HG03442 (cell line): ENCODE measurements around the gene BCAS4.
"Not testable (repeated sequence)": the region's sequence is repeated elsewhere in the genome, so short reads cannot be mapped to it uniquely, and the experiment has no call there.

Experiments used
- ATAC-seq: cut with Tn5 transposase; IDR thresholded peaks from one replicate; pipeline ENCODE4 v1.9.1; 2021; ENCODE audit warnings: mild to moderate bottlenecking, moderate library complexity; ENCODE audit not compliant: unreplicated experiment

Gene BCAS4, protein sequence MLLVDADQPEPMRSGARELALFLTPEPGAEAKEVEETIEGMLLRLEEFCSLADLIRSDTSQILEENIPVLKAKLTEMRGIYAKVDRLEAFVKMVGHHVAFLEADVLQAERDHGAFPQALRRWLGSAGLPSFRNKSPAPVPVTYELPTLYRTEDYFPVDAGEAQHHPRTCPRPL

DNA sequence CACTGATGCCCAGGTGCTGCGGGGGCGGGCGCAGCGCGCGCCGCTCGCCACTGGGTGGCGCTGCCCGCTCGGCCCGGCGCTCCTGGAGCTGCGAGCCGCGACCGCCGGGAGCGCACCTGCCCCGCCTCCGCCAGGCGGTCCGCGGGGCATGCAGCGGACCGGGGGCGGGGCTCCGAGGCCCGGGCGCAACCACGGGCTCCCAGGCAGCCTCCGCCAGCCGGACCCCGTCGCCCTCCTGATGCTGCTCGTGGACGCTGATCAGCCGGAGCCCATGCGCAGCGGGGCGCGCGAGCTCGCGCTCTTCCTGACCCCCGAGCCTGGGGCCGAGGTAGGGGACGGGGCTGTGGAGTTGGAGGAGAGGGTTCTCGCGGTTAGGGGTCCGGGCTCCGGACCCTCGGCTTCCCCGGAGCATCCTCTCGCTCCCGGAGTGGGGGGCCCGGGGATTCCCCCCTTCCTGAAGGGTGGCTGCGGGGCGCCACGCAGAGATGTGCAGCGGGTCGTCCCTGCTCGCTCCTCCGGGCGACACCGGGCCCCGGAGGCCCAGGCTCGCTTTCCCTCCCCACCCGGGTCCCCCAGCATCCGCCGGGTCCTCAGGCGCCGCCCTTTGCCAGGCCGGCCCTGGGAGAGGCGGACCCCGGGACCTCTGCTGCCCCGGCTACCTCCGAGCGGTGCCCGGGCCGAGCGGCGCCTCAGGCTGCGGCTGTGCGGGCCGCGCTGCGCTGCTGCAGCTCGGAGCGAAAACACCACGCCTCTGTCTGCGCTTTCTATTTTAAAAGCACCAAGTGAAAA, at the start of gene BCAS4:
Gene BCAS4 (plus strand): TSS at position 216 of the 789 bp plus-strand sequence. CDS start 23 bp downstream, at position 239.
- ATAC-seq: peak; percentile 47

GRCh38 chr20:50745634-50746137, 49.2 kb upstream of the BCAS4 start:
- no peak for ATAC-seq

- no peak for ATAC-seq
Observed at GRCh38 chr20:50746138-50746940, 48.5 kb upstream of the BCAS4 start.

DNA sequence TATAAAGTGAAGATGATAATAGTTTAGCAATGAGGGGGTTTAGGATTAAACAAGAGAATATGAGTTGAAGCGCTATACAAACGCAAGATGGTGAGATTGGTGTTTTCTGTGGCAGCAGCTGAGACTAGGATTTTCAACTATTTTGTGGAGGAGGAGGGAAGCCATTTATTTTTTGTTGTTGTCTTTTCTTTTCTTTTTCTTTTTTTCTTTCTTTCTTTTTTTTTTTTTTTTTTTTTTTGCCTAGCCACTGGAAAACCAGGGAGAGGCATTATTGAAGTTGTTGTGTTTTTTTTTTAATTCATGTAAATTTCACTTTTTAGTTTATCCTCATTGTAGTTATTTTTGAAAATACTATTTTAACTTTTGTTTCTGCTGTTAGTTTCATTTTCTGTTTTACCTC, 47.6 kb upstream of the BCAS4 start:
- ATAC-seq: no peak

DNA sequence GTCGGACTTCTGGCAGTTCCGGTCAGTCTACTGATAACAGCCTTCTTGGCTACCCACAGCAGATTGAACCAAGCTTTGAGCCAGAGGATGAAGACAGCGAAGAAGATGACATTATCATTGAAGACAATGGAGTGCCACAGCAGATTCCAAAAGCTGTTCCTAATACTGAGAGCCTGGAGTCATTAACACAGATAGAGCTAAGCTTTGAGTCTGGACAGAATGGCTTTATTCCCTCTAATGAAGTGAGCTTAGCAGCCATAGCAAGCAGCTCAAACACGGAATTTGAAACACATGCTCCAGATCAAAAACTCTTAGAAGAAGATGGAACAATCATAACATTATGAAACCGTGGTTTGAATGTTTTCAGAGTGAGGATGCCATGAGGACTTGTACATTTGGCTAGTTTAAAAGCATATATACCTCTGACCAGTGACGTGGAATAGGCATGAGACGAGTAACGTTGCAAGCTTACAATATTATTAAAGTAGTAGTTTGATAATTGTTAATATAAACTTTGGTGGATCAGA, 44.7 kb upstream of the BCAS4 start:
- ATAC-seq: no peak

GRCh38 chr20:50753152-50753551, 41.7 kb upstream of the BCAS4 start:
- ATAC-seq: no peak

DNA sequence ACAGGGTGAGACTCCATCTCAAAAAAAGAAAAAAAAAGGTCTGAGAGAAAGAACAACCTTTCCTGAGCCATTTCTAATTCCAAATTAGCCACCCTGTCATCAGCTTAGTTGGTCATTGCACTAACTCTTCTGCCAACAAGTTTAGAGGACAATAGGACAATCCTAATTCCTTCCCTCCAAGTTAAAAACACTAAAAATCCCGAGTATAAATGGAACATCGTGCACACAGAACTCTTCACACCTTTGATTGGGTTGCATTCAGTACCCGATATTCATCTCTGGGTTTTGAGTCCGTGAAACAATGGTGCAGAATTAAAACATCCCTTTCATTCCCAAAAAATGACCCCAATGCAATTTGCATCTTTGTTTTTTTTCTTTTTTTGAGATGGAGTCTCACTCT, 40.4 kb upstream of the BCAS4 start:
- ATAC-seq: no peak

DNA sequence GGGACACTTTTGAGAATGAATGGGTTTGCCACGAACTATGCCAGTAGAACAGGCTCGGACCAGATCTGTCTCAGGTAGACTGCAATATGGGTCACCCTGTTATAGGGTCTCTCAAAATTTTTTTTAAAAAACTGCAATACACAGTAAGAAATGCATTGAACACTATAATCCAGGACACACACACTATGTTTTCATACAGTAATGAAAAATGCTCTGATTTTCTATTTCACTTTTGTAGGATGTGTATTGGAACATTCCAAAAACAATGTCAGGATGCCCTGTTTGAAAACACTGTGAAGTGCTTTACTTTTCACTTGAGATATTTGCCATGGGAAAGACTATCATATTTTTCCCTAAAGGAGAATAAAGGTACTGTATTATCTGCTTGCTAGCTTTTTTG, 38.4 kb upstream of the BCAS4 start:
- no peak for ATAC-seq

- ATAC-seq: no peak
Observed at GRCh38 chr20:50758469-50758868, 36.4 kb upstream of the BCAS4 start.

DNA sequence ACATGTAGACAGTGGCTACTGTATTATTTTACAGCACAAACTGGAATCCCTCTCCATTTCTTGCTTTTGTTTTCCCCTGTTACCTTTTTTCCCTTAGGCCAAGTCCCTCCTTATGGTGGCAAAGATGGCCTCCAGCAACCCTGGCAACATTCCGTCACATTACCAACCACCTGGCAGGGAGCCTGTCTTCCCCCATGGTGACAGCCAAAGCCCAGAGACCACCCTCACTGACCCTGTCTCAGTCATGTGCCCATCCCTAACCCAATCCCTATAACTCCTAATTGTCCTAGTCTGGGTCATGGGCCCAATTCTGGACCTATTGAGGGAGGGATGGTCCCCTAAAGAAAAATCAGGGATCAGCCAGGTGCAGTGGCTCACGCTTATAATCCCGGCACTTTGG, 35.9 kb upstream of the BCAS4 start:
- ATAC-seq: no peak

DNA sequence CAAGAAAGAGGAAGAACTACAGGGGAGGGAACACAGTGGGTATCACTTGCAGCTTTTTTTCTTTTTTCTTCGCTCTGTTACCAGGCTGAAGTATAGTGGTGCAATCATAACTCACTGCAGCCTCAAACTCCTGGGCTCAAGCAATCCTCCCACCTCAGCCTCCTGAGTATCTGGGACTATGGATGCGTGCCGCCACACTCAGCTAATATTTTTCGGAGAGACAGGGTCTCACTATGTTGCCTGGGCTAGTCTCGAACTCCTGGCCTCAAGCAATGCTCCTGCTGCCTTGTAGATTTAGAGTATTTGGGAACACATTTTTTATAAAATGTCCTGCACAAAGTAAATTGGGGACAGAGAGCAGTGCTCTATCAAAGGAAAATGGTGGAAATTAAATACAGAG, 35.2 kb upstream of the BCAS4 start:
- ATAC-seq: no peak

- no peak for ATAC-seq
Observed at GRCh38 chr20:50762045-50762422, 32.8 kb upstream of the BCAS4 start.

- no peak for ATAC-seq
Observed at GRCh38 chr20:50762435-50763220, 32.2 kb upstream of the BCAS4 start.

GRCh38 chr20:50763550-50764458, 31.1 kb upstream of the BCAS4 start:
- ATAC-seq: not testable (repeated sequence)

GRCh38 chr20:50765251-50765650, 29.6 kb upstream of the BCAS4 start:
- not testable (repeated sequence) for ATAC-seq

DNA sequence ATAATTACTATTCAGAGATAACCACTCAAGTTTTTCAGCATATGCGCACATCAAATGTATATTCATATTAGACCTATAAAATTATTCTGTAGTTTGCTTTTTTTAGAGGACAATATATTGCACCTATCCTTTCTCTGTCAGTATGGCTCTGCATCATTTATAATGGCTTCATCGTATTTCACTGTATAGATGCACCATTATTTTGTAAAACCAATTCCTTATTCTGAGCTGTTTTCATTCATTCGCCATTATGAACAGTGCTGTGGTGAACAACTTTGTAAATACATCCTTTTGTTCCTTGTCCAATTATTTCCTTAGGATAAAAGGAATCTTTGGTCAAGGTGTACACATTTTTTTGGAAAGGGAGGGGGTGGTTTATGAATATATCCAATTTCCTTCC, 29.2 kb upstream of the BCAS4 start:
- ATAC-seq: no peak

DNA sequence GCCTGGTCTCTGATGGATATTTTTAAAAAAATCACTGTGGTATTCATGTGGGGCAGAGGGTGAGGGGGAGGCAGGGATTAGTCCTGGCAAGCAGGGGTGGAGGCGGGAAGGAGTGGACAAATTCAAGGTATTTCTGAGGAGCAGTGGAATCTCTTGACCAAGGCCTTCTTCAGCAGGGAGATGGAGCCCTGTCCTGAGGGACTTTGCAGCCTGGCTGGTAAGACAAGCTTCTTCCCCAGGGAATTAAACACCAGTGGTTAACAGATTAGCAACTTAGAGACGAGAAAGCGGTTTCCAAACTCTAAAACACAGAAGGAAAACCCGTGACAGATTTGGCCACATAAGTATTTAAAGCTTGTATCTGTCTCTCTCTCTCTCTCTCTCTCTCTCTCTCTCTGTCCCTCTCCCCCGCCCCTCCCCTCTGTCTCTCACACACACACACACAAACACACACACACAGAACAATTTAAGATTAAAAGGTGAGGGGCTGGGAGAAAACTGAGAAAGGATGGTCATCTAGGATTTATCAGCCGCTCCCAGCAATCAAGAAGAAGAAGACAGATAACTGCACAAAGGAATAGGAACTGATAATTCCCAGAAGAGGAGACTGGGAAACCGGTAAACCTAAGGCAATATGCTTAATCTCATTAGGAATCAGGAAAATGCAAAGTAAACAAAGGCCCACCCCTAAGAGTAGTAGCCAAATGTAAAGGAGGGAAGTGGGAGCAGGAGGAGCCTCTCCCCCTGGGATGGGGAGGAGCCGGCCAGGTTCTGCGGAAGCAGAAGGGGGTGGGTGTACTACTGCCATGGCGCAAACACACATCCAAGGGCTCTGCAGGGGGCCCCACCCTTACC, 27.7 kb upstream of the BCAS4 start:
- ATAC-seq: not testable (repeated sequence)

DNA sequence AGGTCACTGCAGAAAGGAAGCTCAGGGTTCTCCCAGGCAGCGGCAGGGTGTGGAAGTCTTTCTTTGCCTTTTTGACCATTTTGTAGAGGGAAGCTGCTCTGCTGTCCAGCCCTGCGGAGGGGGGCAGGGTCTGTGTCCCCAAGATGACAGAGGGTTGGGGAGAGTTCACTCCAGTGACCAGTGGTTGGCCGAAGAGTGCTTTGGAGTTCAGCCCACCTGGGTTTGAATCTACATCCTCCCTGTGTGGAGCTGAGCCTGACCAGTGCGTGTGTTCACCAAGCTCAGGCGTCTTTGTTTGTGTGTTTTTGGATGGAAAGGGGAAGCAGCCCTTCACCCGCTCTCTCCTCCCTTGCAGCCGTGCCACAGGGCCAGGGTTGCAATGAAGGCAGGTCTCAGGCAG, 25.9 kb upstream of the BCAS4 start:
- not testable (repeated sequence) for ATAC-seq
